OCI-LY1 (cell line): ENCODE results near the gene TRIO.

ENCODE experiments used
- CTCF ChIP-seq: fragments of 200-600 bp; sonication (generic), shearing (Covaris generic); IDR thresholded peaks from 2 replicates; pipeline ENCODE4 v1.5.1; 2017; ENCODE audit warnings: mild to moderate bottlenecking, antibody characterized with exemption, low read length, moderate library complexity, mixed read lengths
- EZH2 ChIP-seq: fragments of 200-600 bp; sonication (generic), shearing (Covaris generic); IDR thresholded peaks from 2 replicates; pipeline ENCODE4 v1.8.0; 2017; ENCODE audit warnings: borderline replicate concordance, mixed run types, mild to moderate bottlenecking, antibody characterized with exemption, low read length, moderate library complexity, mixed read lengths

- TF ChIP-seq CTCF (no peak), EZH2 (no peak)
These were observed 320.5 kb downstream of the TRIO start for GRCh38 chr5:14463629-14464028.
